NCI-H1105 treated with DMSO at 0.1 percent for 48 hours (cell line): Measurements from ENCODE around the gene NPTN.
"Not testable (repeated sequence)": the region's sequence is repeated elsewhere in the genome, so short reads cannot be mapped to it uniquely, and the experiment has no call there.

ENCODE experiments used
- DNase-seq: peaks from one replicate; lab custom pipeline; 2025; lab: John Stamatoyannopoulos, UW

The NPTN gene

GRCh38 chr15:73633111-73633990 lies at the start of gene NPTN:
Gene NPTN (minus strand): TSS chr15:73633389. CDS start chr15:73633215, 174 bp downstream.
- peak; percentile 85 for DNase-seq

GRCh38 chr15:73682600-73683090 lies 49.5 kb upstream of the NPTN start:
- DNase-seq: no peak

- no peak for DNase-seq
These were observed 48.8 kb upstream of the NPTN start for GRCh38 chr15:73681856-73682599.

- no peak for DNase-seq
These were observed 47.9 kb upstream of the NPTN start for GRCh38 chr15:73681063-73681462.

- DNase-seq: no peak
These were observed 47.4 kb upstream of the NPTN start for GRCh38 chr15:73680549-73680948.

GRCh38 chr15:73679964-73680363 lies 46.8 kb upstream of the NPTN start:
- no peak for DNase-seq

- no peak for DNase-seq
These were observed 46.0 kb upstream of the NPTN start for GRCh38 chr15:73679180-73679579.

GRCh38 chr15:73678498-73678897 lies 45.3 kb upstream of the NPTN start:
- no peak for DNase-seq

- DNase-seq: no peak
These were observed 44.5 kb upstream of the NPTN start for GRCh38 chr15:73677733-73678132.

GRCh38 chr15:73677146-73677607 lies 44.0 kb upstream of the NPTN start:
- DNase-seq: peak; percentile 40

GRCh38 chr15:73674587-73674986 lies 41.4 kb upstream of the NPTN start:
- DNase-seq: no peak

GRCh38 chr15:73660455-73660854 lies 27.3 kb upstream of the NPTN start:
- no peak for DNase-seq

GRCh38 chr15:73658645-73659044 lies 25.5 kb upstream of the NPTN start:
- DNase-seq: no peak

GRCh38 chr15:73655724-73656123 lies 22.5 kb upstream of the NPTN start:
- DNase-seq: no peak

GRCh38 chr15:73654659-73655058 lies 21.5 kb upstream of the NPTN start:
- no peak for DNase-seq

GRCh38 chr15:73650416-73651126 lies 17.4 kb upstream of the NPTN start:
- DNase-seq: no peak

GRCh38 chr15:73648014-73648295 lies 14.8 kb upstream of the NPTN start:
- DNase-seq: no peak

GRCh38 chr15:73647259-73648013 lies 14.2 kb upstream of the NPTN start:
- no peak for DNase-seq

GRCh38 chr15:73639464-73639863 lies 6.3 kb upstream of the NPTN start:
- DNase-seq: not testable (repeated sequence)

GRCh38 chr15:73637527-73637926 lies 4.3 kb upstream of the NPTN start:
- no peak for DNase-seq

GRCh38 chr15:73633991-73634495 lies 854 bp upstream of the NPTN start:
- no peak for DNase-seq

- DNase-seq: no peak
These were observed 525 bp downstream of the NPTN start for GRCh38 chr15:73632670-73633058.
